ENCODE data around the gene FOXP1. TPM values are rescaled to one million over a fixed set of nuclear protein-coding genes. Genes with fewer than 3 reads are reported as not detected.

The FOXP1 gene
- total RNA-seq, 1 donor from 2014 or later, result 27.3 TPM

DNA sequence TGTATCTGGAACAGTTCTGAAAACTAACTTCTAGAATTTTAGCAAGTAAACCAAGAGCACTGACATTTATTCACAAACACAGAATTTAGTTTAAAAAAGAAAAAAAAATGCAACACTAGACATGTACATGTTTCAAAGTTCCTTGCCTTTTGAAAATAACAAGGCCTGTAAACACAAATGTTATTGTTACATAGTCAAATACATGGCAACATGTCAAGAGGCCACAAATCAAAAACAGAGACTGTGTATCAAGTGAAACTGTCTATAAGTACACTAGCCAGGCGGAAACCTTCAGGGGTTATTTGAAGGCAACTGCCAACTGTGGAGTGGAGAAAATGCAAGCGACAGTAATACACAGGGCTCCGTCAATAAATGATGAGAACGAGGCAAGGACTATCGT is 547.6 kb downstream of the FOXP1 start:
- no peaks in the 10 kb centered on the region for H3K4me1 ChIP-seq
- H3K27me3 Mint-ChIP-seq (ENCODE audit: insufficient read depth, low read depth), result peaks cover 3% of the 10 kb centered on the region
- no peak overlapping the region for H2AFZ ChIP-seq (replicated peaks)
- no peak overlapping the region for H3K4me2 ChIP-seq
- H3K9me3 ChIP-seq (ENCODE audit: low read depth), result no peaks in the 10 kb centered on the region
- no peak overlapping the region for H3K4me3 Mint-ChIP-seq
- H3K27me3 ChIP-seq, result no peaks in the 10 kb centered on the region
- TF ChIP-seq EZH2 (IDR thresholded peaks at IDR 0.05), result no peak
- no peak for TF ChIP-seq CTCF (IDR thresholded peaks at IDR 0.05)
- TF ChIP-seq EZH2phosphoT487 (IDR thresholded peaks at IDR 0.05), result no peak
- H3K36me3 ChIP-seq, result no peaks in the 10 kb centered on the region
- no peaks in the 10 kb centered on the region for H3F3A ChIP-seq (ENCODE audit: low read depth)
- no peak overlapping the region for H3K4me3 ChIP-seq
- H3K36me3 Mint-ChIP-seq, result peaks cover 18% of the 10 kb centered on the region
- H3K79me2 ChIP-seq (ENCODE audit: low read depth), result no peaks in the 10 kb centered on the region
- H3K4me1 Mint-ChIP-seq, result peaks cover 12% of the 10 kb centered on the region
- H3K9ac ChIP-seq, result no peak overlapping the region
- H4K20me1 ChIP-seq (ENCODE audit: low read depth), result peaks cover 12% of the 10 kb centered on the region
- no peaks in the 10 kb centered on the region for H3K9me3 Mint-ChIP-seq
- H3K27ac Mint-ChIP-seq, result no peak overlapping the region
- H3K27ac ChIP-seq, result no peak overlapping the region
- DNase-seq (ENCODE audit: low spot score), result no peak

DNA sequence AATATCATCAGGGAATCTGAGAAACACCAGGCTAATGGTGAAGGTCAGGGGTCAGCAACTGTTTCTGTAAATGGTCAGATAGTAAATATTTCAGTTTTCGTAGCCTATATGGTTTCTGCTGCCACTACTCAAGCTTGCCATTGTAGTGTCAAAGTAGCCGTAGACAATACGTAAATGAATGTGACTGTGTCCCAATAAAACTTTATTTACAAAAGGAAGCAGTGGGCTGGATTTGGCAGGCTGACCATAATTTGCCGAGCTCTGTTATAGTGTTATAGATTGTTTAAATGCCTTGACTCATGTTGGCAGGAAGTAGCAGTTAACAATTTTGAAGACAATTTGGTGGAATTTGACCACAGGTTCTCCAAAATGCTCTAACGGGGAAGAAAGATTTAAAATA is 548.2 kb downstream of the FOXP1 start:
- peaks cover 3% of the 10 kb centered on the region for H3K27me3 Mint-ChIP-seq (ENCODE audit: insufficient read depth, low read depth)
- no peaks in the 10 kb centered on the region for H3K79me2 ChIP-seq (ENCODE audit: low read depth)

GRCh38 chr3:71033681-71034220 is 549.8 kb downstream of the FOXP1 start:
- no peaks in the 10 kb centered on the region for H3F3A ChIP-seq (ENCODE audit: low read depth)
- H3K4me1 ChIP-seq, result no peaks in the 10 kb centered on the region
- TF ChIP-seq CTCF (IDR thresholded peaks at IDR 0.05) (no peak), EZH2 (IDR thresholded peaks at IDR 0.05) (no peak), EZH2phosphoT487 (IDR thresholded peaks at IDR 0.05) (no peak)
- H3K9me3 ChIP-seq (ENCODE audit: low read depth), result no peaks in the 10 kb centered on the region
- H3K27ac ChIP-seq, result no peak overlapping the region
- Mint-ChIP-seq H3K4me1 (peaks cover 12% of the 10 kb centered on the region), H3K4me3 (no peak overlapping the region), H3K9me3 (peaks cover 7% of the 10 kb centered on the region), H3K36me3 (peaks cover 19% of the 10 kb centered on the region), H3K27ac (no peak overlapping the region), H3K27me3 (ENCODE audit: insufficient read depth, low read depth) (peaks cover 3% of the 10 kb centered on the region)
- H3K36me3 ChIP-seq, result no peaks in the 10 kb centered on the region
- no peak for DNase-seq (ENCODE audit: low spot score)
- H3K9ac ChIP-seq, result no peak overlapping the region
- no peak overlapping the region for H3K4me3 ChIP-seq
- no peaks in the 10 kb centered on the region for H3K27me3 ChIP-seq
- H3K79me2 ChIP-seq (ENCODE audit: low read depth), result no peaks in the 10 kb centered on the region
- no peak overlapping the region for H2AFZ ChIP-seq (replicated peaks)
- peaks cover 12% of the 10 kb centered on the region for H4K20me1 ChIP-seq (ENCODE audit: low read depth)
- H3K4me2 ChIP-seq, result no peak overlapping the region

More for the DNA sequence above, 548.2 kb downstream of the FOXP1 start:
- peaks cover 2% of the 10 kb centered on the region for H3K9me3 Mint-ChIP-seq
- H3K36me3 Mint-ChIP-seq, result peaks cover 18% of the 10 kb centered on the region
- Histone ChIP-seq H4K20me1 (ENCODE audit: low read depth) (peaks cover 12% of the 10 kb centered on the region), H3K9ac (no peak overlapping the region), H2AFZ (replicated peaks) (no peak overlapping the region), H3F3A (ENCODE audit: low read depth) (no peaks in the 10 kb centered on the region), H3K9me3 (ENCODE audit: low read depth) (no peaks in the 10 kb centered on the region), H3K36me3 (no peaks in the 10 kb centered on the region), H3K4me3 (no peak overlapping the region), H3K27me3 (no peaks in the 10 kb centered on the region), H3K27ac (no peak overlapping the region), H3K4me1 (no peaks in the 10 kb centered on the region), H3K4me2 (no peak overlapping the region)
- no peak overlapping the region for H3K4me3 Mint-ChIP-seq
- no peak overlapping the region for H3K27ac Mint-ChIP-seq
- H3K4me1 Mint-ChIP-seq, result peaks cover 12% of the 10 kb centered on the region
- no peak for TF ChIP-seq EZH2phosphoT487 (IDR thresholded peaks at IDR 0.05)
- TF ChIP-seq EZH2 (IDR thresholded peaks at IDR 0.05), result no peak
- TF ChIP-seq CTCF (IDR thresholded peaks at IDR 0.05), result no peak
- no peak for DNase-seq (ENCODE audit: low spot score)

Data from neural progenitor cell (in vitro differentiated cells).